ENCODE measurements around the gene C22orf23. TPM values are rescaled to one million over a fixed set of nuclear protein-coding genes. Genes with fewer than 3 reads are reported as not detected.

The C22orf23 gene
- total and polyA plus RNA-seq, 2 of the 13 experiments (the other 11 are each of a cell fraction or from before 2014, with no cell fraction given) = 0.21 to 0.24 TPM

DNA sequence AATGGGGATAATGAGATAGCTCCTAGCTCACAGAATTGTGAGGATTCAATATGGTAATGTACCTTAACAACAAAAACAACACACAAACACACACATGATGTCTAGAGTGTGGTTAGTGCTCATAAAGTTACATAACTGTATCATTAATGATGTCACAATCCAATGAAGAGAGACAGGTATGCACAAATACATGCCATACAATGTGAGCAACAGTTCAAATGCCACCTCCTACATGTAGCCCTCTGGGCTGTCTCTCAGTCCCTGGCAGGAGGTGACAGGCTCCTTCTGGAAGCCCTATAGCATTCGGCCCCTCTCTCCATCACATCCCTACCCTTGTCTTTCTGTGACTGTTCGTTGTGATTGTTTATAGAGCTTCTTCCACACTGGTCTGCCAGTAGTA, 55.6 kb downstream of the C22orf23 start (continued):
- TF ChIP-seq, protein P1, sequence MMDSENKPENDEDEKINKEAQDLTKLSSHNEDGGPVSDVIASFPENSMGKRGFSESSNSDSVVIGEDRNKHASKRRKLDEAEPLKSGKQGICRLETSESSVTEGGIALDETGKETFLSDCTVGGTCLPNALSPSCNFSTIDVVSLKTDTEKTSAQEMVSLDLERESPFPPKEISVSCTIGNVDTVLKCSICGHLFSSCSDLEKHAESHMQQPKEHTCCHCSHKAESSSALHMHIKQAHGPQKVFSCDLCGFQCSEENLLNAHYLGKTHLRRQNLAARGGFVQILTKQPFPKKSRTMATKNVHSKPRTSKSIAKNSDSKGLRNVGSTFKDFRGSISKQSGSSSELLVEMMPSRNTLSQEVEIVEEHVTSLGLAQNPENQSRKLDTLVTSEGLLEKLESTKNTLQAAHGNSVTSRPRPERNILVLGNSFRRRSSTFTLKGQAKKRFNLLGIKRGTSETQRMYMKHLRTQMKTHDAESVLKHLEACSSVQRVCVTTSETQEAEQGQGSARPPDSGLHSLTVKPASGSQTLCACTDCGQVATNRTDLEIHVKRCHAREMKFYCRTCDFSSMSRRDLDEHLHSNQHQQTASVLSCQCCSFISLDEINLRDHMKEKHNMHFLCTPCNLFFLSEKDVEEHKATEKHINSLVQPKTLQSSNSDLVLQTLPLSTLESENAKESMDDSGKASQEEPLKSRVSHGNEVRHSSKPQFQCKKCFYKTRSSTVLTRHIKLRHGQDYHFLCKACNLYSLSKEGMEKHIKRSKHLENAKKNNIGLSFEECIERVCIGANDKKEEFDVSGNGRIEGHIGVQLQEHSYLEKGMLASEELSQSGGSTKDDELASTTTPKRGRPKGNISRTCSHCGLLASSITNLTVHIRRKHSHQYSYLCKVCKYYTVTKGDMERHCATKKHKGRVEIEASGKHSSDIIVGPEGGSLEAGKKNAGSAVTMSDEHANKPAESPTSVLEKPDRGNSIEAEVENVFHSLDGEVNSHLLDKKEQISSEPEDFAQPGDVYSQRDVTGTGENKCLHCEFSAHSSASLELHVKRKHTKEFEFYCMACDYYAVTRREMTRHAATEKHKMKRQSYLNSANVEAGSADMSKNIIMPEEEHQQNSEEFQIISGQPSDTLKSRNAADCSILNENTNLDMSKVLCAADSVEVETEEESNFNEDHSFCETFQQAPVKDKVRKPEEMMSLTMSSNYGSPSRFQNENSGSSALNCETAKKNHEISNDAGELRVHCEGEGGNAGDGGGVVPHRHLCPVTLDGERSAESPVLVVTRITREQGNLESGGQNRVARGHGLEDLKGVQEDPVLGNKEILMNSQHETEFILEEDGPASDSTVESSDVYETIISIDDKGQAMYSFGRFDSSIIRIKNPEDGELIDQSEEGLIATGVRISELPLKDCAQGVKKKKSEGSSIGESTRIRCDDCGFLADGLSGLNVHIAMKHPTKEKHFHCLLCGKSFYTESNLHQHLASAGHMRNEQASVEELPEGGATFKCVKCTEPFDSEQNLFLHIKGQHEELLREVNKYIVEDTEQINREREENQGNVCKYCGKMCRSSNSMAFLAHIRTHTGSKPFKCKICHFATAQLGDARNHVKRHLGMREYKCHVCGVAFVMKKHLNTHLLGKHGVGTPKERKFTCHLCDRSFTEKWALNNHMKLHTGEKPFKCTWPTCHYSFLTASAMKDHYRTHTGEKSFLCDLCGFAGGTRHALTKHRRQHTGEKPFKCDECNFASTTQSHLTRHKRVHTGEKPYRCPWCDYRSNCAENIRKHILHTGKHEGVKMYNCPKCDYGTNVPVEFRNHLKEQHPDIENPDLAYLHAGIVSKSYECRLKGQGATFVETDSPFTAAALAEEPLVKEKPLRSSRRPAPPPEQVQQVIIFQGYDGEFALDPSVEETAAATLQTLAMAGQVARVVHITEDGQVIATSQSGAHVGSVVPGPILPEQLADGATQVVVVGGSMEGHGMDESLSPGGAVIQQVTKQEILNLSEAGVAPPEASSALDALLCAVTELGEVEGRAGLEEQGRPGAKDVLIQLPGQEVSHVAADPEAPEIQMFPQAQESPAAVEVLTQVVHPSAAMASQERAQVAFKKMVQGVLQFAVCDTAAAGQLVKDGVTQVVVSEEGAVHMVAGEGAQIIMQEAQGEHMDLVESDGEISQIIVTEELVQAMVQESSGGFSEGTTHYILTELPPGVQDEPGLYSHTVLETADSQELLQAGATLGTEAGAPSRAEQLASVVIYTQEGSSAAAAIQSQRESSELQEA (CRISPR knock-in tag; IDR thresholded peaks at IDR 0.05; ENCODE audit: not compliant biosample characterization) = no peak
- TF ChIP-seq ZNF609 (CRISPR knock-in tag; IDR thresholded peaks at IDR 0.05; ENCODE audit: borderline replicate concordance) (0 out of 2 replicates have a peak, but pooled peaks have one; percentile 17), NFE2L1 (CRISPR knock-in tag; IDR thresholded peaks at IDR 0.05; ENCODE audit: borderline replicate concordance) (no peak), RARG (CRISPR knock-in tag; IDR thresholded peaks at IDR 0.05; ENCODE audit: low read depth) (no peak), CEBPB (IDR thresholded peaks at IDR 0.05; ENCODE audit: borderline replicate concordance, low read depth, low read length) (0 out of 2 replicates have a peak, but pooled peaks have one; percentile 34), CENPX (CRISPR knock-in tag; IDR thresholded peaks at IDR 0.05) (no peak), NR2F1 (CRISPR knock-in tag; IDR thresholded peaks at IDR 0.05) (no peak), CREB1 (IDR thresholded peaks at IDR 0.05) (0 out of 2 replicates have a peak, but pooled peaks have one; percentile 10), CREB1 (CRISPR knock-in tag; IDR thresholded peaks at IDR 0.05) (no peak), SALL1 (CRISPR knock-in tag; IDR thresholded peaks at IDR 0.05) (no peak), BCL6 (CRISPR knock-in tag; IDR thresholded peaks at IDR 0.05) (0 out of 2 replicates have a peak, but pooled peaks have one; percentile 15), ZNF619 (CRISPR knock-in tag; IDR thresholded peaks at IDR 0.05) (no peak), HES4 (CRISPR knock-in tag; IDR thresholded peaks at IDR 0.05; ENCODE audit: borderline replicate concordance) (no peak), FOXC1 (CRISPR knock-in tag; IDR thresholded peaks at IDR 0.05; ENCODE audit: borderline replicate concordance) (no peak), IRF1 (CRISPR knock-in tag; IDR thresholded peaks at IDR 0.05; ENCODE audit: low read depth) (no peak)

Measured in HepG2 (cell line).